AG10803 (cell line): ENCODE measurements around the gene KCTD7.
"Not testable (repeated sequence)": the region's sequence is repeated elsewhere in the genome, so short reads cannot be mapped to it uniquely, and the experiment has no call there.

Source experiments
- DNase-seq: peaks from one replicate; pipeline ENCODE4 v3.0.0; 2010; ENCODE audit warnings: low read depth
- H3K4me3 ChIP-seq: 2 replicates; pipeline ENCODE4 v1.5.1; 2011; ENCODE audit warnings: mild to moderate bottlenecking, low read length, control low read depth
- TF ChIP-seq, protein P1 (sequence below): conservative IDR thresholded peaks from 2 replicates; pipeline ENCODE4 v1.5.1; 2011; ENCODE audit warnings: mild to moderate bottlenecking, low read length, control low read depth, inconsistent platforms

KCTD7 gene

DNA sequence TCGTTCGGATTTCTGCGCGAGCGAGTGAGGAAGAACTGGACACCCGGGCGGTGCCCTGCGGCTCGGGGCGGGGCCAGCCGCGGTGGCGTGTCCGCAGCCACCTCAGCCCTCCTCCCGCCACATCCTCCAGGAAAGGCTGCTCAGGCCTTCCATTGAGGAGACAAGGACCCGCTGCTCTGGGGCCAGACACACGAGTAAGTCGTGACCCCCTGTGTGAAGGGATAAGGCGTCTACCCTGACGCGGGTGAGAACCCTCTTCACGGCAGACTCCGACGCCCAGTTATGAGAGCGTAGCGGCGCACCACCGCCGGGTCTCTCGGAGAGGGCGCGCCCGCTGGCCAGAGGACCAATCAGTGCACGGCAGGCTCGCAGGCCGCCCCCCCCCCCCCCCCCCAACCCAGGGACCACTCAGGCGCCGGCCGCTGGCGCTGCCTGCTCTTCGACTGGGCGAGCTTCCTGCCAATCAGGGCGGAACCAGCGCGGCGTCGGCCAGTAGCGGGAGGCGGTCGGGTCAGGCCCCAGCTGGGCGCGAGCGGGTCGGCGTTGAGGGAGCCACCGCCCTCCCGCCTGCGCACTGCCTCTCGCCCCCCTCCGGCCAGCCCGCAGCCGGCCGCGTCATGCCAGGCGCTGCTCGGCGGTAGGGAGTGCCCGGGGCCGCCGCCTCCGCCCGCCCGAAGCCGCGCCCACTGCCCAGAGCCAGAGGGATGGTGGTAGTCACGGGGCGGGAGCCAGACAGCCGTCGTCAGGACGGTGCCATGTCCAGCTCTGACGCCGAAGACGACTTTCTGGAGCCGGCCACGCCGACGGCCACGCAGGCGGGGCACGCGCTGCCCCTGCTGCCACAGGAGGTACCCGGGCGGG lies at the start of gene KCTD7:
KCTD7 (plus strand) TSS at position 521 of the 861 bp plus-strand sequence; CDS start at position 705, 184 bp downstream.
- peak; percentile 99 for DNase-seq
- TF ChIP-seq, protein P1, sequence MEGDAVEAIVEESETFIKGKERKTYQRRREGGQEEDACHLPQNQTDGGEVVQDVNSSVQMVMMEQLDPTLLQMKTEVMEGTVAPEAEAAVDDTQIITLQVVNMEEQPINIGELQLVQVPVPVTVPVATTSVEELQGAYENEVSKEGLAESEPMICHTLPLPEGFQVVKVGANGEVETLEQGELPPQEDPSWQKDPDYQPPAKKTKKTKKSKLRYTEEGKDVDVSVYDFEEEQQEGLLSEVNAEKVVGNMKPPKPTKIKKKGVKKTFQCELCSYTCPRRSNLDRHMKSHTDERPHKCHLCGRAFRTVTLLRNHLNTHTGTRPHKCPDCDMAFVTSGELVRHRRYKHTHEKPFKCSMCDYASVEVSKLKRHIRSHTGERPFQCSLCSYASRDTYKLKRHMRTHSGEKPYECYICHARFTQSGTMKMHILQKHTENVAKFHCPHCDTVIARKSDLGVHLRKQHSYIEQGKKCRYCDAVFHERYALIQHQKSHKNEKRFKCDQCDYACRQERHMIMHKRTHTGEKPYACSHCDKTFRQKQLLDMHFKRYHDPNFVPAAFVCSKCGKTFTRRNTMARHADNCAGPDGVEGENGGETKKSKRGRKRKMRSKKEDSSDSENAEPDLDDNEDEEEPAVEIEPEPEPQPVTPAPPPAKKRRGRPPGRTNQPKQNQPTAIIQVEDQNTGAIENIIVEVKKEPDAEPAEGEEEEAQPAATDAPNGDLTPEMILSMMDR: no peak
- H3K4me3 ChIP-seq: peak within 1 kb of the TSS; percentile 78

- DNase-seq, H3K4me3 ChIP-seq: not testable (repeated sequence)
Observed at GRCh38 chr7:66580380-66580779, 48.3 kb upstream of the KCTD7 start.

DNA sequence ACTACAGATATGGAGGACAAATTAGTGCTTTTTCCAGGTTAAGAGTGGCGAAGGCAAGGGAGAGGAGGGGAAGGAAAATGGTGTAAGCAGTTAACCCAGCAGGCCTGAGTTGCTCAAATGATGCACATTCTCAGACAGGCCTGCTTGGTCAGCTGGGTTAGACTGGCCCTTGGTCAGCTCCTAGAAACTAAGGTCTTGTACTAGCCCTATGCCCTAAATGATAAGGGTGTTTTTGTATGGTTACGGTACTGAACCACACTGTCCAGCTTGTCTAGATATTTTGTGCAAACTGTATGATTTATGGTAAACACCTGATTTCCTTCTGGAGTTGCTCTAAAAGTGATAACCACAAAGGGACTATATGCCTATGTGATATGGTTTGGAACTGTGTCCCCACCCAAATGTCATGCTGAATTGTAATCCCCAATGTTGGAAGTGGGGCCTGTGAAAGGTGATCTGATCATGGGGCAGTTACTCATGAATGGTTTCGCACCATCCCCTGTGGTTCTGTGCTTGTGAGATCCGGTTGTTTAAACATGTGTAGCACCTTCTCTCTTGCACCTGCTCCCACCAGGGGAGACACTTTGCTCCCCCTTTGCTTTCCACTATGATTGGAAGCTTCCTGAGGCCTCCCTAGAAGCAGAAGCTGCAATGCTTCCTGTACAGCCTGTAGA lies 45.7 kb upstream of the KCTD7 start:
- not testable (repeated sequence) for DNase-seq, H3K4me3 ChIP-seq

DNA sequence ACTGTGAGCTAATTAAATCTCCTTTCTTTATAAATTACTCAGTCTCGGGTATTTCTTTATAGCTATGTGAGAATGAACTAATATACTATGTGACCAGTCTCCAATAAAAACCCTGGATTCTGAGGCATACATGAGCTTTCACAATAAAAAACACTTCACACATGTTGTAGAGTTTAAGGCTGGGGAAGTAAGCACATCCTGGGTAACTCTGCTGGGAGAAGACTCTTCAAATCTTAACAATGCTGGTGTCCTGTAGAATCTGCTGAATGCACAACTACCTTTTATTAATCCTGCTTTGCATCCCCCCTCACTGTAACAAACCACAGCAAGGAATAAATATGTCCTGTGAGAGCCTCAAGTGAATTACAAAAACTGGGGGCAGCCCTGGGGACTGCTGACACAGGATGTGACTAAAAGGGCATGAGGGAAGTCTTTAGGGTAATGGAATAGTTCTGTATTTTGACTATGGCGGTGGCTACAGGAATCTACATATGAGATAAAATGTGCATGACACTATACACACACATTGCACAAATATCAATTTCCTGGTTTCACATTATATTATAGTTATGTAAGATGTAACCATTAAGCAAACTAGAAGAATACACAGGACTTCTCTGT lies 45.1 kb upstream of the KCTD7 start:
- no peak overlapping the region for H3K4me3 ChIP-seq
- TF ChIP-seq, protein P1: no peak
- no peak for DNase-seq

DNA sequence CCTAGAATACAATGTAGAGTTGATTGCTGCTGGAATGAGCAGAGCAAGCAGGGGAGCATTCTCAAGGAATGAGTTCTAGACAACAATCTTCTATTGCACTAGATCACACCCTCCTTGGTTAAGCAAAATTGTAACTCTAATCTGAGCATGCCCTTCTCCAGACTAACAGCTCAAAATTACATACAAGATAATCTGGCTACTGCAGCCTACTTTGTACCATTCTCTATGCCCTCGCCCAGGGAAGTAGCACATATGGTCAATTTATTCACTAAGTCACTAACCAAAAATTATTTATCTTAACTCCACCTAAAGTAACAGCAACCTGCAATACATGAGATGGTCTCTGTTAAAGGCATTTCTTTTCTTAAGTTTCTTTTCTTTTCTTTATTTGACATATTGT lies 42.5 kb upstream of the KCTD7 start:
- no peak overlapping the region for H3K4me3 ChIP-seq
- no peak for DNase-seq
- TF ChIP-seq, protein P1: no peak

DNA sequence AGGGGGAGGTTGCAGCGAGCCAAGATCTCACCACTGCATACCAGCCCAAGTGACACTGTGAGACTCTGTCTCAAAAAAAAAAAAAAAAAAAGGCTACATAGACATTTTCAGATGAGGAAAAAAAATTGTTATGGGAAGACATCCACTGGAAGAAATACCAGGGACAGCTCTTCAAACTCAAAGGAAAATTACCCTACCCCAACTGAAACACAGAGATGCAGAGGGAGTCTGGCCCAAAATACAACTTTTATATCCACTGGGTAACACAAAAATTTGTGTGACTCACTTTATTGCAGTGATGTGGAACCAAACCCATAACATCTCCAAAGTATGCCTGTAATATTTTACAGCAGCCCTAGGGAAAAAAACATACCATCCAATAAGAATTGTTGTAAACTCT lies 40.5 kb upstream of the KCTD7 start:
- H3K4me3 ChIP-seq: not testable (repeated sequence)

GRCh38 chr7:66588856-66589570 lies 39.7 kb upstream of the KCTD7 start:
- H3K4me3 ChIP-seq: not testable (repeated sequence)
- DNase-seq: peak; percentile 33

More for the DNA sequence above, 40.5 kb upstream of the KCTD7 start:
- not testable (repeated sequence) for DNase-seq

DNA sequence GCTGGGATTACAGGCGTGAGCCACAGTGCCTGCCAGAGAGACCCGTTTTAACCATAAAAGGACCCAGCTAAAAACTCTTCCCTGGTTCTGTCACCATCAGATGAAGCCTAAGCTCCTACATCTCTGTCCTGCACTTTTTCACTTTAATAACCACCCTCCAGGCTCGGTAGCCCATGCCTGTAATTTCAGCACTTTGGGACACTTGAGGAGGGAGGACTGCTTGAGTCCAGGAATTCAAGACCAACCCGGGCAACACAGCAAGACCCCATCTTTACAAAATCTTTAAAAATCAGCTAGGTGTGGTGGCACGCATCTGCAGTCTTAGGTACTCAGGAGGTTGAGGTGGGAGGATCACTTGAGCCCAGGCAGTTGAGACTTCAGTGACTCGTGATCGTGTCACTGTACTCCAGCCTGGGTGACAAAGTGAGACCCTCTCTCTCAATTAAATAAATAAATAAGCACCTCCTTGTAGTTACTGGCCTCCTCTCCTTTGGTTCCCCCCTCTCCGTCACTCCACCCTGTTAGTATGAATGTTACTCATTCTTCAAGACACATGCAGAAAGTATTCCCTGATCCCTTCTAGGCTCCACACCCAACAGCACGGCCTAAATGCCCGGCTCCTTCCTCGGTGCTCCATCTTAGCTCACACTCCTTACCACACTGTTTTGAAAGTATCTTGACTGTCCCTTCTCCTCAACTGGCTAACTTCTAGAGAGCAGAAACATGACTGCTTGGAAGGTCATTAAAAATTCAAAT lies 38.2 kb upstream of the KCTD7 start:
- H3K4me3 ChIP-seq: peak overlapping the region; percentile 91
- peak; percentile 64 for DNase-seq

DNA sequence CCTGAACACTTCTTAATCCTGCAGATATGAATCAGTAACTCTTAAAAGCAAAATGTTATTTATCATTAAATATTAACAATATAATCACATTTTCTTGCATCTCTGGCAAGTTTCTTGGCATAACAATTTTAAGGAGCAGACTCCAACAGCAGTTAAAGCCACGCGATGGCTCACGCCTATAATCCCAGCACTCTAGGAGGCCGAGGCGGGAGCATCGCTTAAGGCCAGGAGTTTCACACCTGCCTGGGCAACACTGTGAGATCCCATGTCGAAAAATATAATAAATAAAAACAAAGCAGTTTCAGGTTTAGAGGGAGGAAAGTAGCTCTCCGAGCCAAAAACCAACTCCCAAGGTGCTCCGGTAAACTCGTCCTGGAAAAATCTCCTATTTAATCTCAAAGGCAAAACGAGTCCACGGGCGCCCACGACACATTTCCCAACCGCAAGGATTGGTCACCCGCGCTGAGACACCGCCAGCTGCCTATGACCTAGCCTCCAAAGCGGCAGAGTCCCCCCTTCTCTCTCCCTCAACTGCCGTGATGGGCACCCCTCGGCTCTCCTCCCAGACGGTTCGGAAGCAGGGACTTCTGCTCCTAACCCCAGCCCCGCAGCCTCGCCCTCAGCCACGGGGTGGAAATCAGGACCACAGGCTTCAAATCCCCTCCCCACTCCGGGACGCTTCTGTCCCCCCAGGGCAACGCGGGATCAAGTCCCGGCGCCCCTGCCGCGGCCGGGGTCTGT lies 37.5 kb upstream of the KCTD7 start:
- not testable (repeated sequence) for DNase-seq
- peak overlapping the region; percentile 91 for H3K4me3 ChIP-seq
